ENCODE results near the gene AAGAB. TPM values are rescaled to one million over a fixed set of nuclear protein-coding genes. Genes with fewer than 3 reads are reported as not detected.
A peak's percentile ranks its signal among the peaks of the same experiment; 100 is the strongest.
"Not testable (repeated sequence)": the region's sequence is repeated elsewhere in the genome, so short reads cannot be mapped to it uniquely, and the experiment has no call there.

AAGAB gene
- total RNA-seq, 1 donor from 2014 or later: 35.8 TPM

DNA sequence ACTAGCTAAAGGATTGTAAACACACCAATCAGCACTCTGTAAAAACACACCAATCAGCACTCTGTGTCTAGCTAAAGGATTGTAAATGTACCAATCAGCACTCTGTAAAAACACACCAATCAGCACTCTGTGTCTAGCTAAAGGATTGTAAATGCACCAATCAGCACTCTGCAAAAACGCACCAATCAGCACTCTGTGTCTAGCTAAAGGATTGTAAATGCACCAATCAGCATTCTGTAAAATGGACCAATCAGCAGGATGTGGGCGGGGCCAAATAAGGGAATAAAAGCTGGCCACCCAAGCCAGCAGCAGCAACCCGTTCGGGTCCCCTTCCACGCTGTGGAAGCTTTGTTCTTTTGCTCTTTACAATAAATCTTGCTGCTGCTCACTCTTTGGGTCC is 7.9 kb downstream of the AAGAB start:
- Mint-ChIP-seq H3K4me1 (ENCODE audit: low read depth) (peaks cover 39% of the 10 kb centered on the region), H3K36me3 (ENCODE audit: low read depth) (peaks cover 59% of the 10 kb centered on the region)
- intact Hi-C loops (cut with micrococcal nuclease); H3K4me3 Mint-ChIP-seq (ENCODE audit: low read depth); H3K9me3 Mint-ChIP-seq; H3K27ac Mint-ChIP-seq; DNase-seq (ENCODE audit: low spot score); H3K27me3 Mint-ChIP-seq (ENCODE audit: low read depth): not testable (repeated sequence)

DNA sequence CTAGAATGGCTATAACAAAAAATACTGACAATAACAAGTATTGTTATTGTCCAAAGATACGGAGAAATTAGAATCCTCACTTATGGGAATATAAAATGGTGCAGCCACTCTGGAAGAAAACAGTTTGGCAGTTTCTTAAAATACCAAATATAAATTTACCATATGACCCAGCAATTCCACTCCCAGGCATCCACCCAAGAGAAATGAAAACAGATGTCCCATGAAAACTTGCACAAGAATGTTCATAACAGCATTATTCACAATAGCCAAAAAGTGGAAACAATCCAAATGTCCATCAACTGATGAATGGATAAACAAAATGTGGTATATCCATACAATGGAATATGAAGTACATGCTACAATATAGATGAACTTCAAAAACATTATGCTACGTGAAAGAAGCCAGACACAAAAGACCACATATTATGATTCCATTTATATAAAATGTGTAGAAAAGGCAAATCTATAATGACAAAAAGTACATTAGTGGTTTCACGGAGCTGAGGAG is 9.4 kb downstream of the AAGAB start:
- H3K4me3 Mint-ChIP-seq (ENCODE audit: low read depth): no peak overlapping the region
- peaks cover 53% of the 10 kb centered on the region for H3K36me3 Mint-ChIP-seq (ENCODE audit: low read depth)
- no peak overlapping the region for H3K27ac Mint-ChIP-seq
- H3K4me1 Mint-ChIP-seq (ENCODE audit: low read depth): peaks cover 53% of the 10 kb centered on the region
- DNase-seq (ENCODE audit: low spot score): no peak
- H3K27me3 Mint-ChIP-seq (ENCODE audit: low read depth): no peaks in the 10 kb centered on the region
- intact Hi-C loops (cut with micrococcal nuclease): loop anchor here (5.0 kb wide), 2 partner anchors 93 to 208 kb away; no protein-coding TSS in a partner anchor
- H3K9me3 Mint-ChIP-seq: peaks cover 4% of the 10 kb centered on the region

DNA sequence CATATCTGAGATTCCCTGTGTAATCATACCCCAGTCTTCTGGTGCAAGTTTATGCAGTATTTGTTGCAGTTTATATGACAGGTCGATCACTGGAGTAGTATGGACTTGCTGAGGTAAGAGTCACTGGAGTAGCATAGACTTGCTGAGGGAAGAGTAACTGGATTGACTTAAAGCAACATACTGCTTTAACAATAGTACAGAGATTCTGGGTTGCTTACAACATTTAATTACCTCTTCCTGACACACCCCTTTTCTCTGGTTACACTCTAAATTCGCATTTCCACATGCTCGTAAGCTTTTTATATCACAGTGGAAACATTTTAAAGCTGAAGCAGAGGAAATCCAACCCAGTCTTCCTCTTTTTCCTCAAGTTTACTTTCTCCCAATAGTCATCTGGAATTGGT is 11.8 kb downstream of the AAGAB start:
- Mint-ChIP-seq H3K36me3 (ENCODE audit: low read depth) (peaks cover 45% of the 10 kb centered on the region), H3K9me3 (peaks cover 4% of the 10 kb centered on the region), H3K4me1 (ENCODE audit: low read depth) (peaks cover 49% of the 10 kb centered on the region), H3K27ac (no peak overlapping the region), H3K4me3 (ENCODE audit: low read depth) (no peak overlapping the region), H3K27me3 (ENCODE audit: low read depth) (no peaks in the 10 kb centered on the region)
- no peak for DNase-seq (ENCODE audit: low spot score)
- intact Hi-C loops (cut with micrococcal nuclease): loop anchor here (5.0 kb wide), 2 partner anchors 90 to 205 kb away; no protein-coding TSS in a partner anchor

DNA sequence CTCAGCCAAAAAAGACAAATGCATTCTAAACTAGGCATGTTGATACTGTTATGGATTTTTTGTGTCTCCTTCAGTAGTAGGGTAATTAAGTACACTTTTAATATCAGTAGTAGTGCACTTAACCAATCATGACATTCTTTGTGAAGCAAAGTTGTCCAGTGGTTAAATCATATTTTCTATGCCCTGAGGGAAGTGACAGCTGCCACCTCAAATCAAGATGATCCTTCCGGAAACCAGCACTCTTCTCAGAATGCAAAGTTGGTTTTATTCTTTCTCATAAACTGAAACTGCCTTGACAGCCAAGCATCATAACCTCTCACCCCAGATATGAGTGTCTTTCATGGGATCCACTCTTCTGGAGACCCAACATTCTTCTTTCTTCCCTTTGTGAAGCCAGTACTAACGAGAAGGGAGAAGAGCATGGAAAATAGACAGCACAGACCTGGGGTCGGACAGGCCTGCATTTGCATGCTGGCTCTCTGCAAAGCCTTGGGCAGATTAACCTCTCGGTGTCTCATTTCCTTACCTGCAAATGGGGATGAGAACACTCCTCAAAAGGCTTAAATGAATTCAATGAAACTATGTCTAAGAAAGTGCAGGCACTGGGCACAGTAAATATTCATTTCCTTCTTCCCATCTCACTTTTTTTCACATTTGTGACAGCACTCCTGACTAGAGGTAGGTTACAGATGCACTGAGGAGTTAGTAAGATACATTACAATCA is 13.2 kb downstream of the AAGAB start:
- H3K27me3 Mint-ChIP-seq (ENCODE audit: low read depth): no peaks in the 10 kb centered on the region
- H3K36me3 Mint-ChIP-seq (ENCODE audit: low read depth): peaks cover 33% of the 10 kb centered on the region
- H3K27ac Mint-ChIP-seq: peak overlapping the region; percentile 66
- H3K4me3 Mint-ChIP-seq (ENCODE audit: low read depth): peak overlapping the region; percentile 36
- intact Hi-C loops (cut with micrococcal nuclease): loop anchor here (1.0 to 5.0 kb wide), 7 partner anchors 13 to 295 kb away; partner anchors contain the start of genes AAGAB and IQCH
- DNase-seq (ENCODE audit: low spot score): peak; percentile 27
- peaks cover 48% of the 10 kb centered on the region for H3K4me1 Mint-ChIP-seq (ENCODE audit: low read depth)
- H3K9me3 Mint-ChIP-seq: no peaks in the 10 kb centered on the region

DNA sequence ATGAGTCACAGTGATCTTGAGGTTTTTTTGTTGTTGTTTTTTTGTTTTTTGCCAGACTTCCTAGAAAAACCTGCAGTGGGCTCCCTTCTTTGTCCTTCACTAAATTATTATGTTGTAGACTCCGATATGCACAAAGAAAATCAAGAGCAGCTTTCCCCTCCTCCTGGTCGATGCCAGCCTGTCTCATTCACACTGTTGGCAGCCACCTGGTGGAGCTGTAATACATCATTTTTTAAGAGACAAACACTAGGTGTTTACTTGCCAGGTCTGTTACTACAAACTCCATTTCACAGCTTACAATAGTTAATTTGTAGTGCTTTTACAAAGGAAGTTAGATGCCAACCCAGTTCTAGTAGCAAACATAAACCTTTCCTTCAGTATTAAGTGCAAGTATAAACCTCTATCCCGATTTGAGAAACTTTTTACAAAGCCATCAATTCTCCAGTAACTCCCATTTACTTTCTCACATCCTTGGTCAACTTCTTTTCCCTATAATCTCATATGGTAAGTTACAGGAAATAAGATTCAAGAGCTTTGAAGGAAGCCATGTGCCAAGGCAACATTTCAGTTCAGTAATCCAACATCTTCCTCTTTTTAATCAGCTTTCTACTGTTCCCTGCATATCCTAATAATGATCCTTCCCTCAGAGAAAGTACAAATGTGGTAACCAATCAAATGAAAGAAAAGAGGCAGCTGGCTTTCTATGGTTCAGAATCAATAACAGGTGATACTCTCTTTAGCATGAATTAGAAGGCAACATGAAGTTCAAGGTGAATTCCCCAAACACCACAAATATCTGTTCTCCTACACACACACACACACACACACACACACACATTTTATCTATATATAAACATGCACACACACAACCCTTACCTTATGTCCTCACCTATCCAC is 14.0 kb downstream of the AAGAB start:
- peaks cover 45% of the 10 kb centered on the region for H3K4me1 Mint-ChIP-seq (ENCODE audit: low read depth)
- no peaks in the 10 kb centered on the region for H3K9me3 Mint-ChIP-seq
- no peaks in the 10 kb centered on the region for H3K27me3 Mint-ChIP-seq (ENCODE audit: low read depth)
- H3K27ac Mint-ChIP-seq: peak overlapping the region; percentile 66
- peak overlapping the region; percentile 36 for H3K4me3 Mint-ChIP-seq (ENCODE audit: low read depth)
- H3K36me3 Mint-ChIP-seq (ENCODE audit: low read depth): peaks cover 33% of the 10 kb centered on the region
- DNase-seq (ENCODE audit: low spot score): no peak
- intact Hi-C loops (cut with micrococcal nuclease): loop anchor here (1.0 to 5.0 kb wide), 7 partner anchors 14 to 294 kb away; partner anchors contain the start of genes AAGAB and IQCH

DNA sequence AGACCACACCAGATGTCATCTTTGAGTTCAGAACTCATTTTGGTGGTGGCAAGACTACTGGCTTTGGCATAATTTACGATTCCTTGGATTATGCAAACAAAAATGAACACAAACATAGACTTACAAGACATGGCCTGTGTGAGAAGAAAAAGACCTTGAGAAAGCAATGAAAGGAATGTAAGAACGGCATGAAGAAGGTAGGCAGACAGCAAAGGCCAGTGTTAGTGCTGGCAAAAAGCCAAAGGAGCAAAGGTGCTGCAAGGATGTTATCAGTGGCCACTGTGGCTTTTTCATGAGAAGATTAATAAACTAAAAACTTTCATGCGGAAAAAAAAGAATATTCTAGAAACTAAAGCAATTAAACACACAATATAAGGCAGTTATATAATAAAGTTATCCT is 21.9 kb downstream of the AAGAB start:
- H3K4me3 Mint-ChIP-seq (ENCODE audit: low read depth): no peak overlapping the region
- no peaks in the 10 kb centered on the region for H3K27me3 Mint-ChIP-seq (ENCODE audit: low read depth)
- H3K9me3 Mint-ChIP-seq: no peaks in the 10 kb centered on the region
- no peak overlapping the region for H3K27ac Mint-ChIP-seq
- no peak for DNase-seq (ENCODE audit: low spot score)
- H3K36me3 Mint-ChIP-seq (ENCODE audit: low read depth): peaks cover 73% of the 10 kb centered on the region
- intact Hi-C loops (cut with micrococcal nuclease): no loop called here
- H3K4me1 Mint-ChIP-seq (ENCODE audit: low read depth): peaks cover 12% of the 10 kb centered on the region

DNA sequence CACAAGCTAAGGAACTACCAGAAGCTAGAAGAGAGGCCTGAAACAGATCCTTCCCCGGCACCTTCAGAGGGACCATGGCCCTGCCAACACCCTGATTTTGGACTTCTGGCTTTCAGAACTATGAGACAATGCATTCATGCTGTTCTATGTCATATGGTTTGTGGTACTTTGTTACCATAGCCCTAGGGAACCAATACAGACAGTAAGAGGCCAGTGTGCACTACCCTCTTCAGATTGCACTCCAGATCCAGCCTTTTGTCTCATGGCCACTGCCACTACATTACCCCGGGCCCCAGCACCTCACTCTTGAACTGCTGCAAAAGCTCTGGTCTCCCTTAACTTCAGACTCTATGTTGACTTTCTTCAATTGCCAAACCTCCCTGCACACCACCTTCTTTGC is 24.0 kb downstream of the AAGAB start:
- Mint-ChIP-seq H3K36me3 (ENCODE audit: low read depth) (peaks cover 80% of the 10 kb centered on the region), H3K4me3 (ENCODE audit: low read depth) (no peak overlapping the region), H3K27me3 (ENCODE audit: low read depth) (no peaks in the 10 kb centered on the region), H3K9me3 (no peaks in the 10 kb centered on the region), H3K4me1 (ENCODE audit: low read depth) (peaks cover 9% of the 10 kb centered on the region), H3K27ac (no peak overlapping the region)
- no peak for DNase-seq (ENCODE audit: low spot score)
- intact Hi-C loops (cut with micrococcal nuclease): no loop called here

DNA sequence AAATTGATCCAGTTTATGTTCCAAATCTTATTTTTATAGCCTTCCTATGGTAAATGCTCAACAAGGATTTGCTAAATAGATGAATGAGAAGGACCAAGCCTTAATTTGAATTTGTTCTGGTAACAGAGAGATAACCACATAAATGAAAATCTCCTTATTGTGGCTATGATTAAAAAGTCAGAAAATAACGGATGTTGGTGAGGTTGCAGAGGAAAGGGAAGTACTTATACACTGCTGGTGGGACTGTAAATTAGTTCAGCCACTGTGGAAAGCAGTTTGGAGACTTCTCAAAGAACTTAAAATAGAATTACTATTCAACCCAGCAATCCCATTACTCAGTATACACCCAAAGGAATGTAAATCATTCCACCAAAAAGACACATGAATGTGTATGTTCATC is 26.2 kb downstream of the AAGAB start:
- Mint-ChIP-seq H3K27ac (no peak overlapping the region), H3K27me3 (ENCODE audit: low read depth) (no peaks in the 10 kb centered on the region), H3K4me1 (ENCODE audit: low read depth) (peaks cover 7% of the 10 kb centered on the region), H3K4me3 (ENCODE audit: low read depth) (no peak overlapping the region), H3K36me3 (ENCODE audit: low read depth) (peaks cover 66% of the 10 kb centered on the region), H3K9me3 (no peaks in the 10 kb centered on the region)
- no peak for DNase-seq (ENCODE audit: low spot score)
- intact Hi-C loops (cut with micrococcal nuclease): no loop called here

DNA sequence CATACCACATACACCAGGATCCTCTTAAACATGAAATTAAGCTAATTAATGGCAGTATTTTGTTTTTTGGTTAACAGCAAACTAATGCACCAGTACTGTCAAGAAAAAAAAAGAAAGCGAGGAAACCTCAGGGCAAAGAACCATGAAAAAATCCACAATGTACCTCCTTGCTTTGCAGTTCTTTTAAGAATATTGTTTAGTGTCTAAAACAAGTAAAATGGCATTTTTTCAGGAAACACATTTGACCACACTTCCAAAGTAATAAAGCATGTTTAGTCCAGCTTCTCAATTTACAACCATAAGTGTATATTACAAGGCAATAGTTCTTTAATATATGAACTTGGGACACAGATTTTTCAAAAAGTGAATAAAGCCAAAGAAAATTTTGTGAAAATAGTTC is 26.6 kb downstream of the AAGAB start:
- Mint-ChIP-seq H3K9me3 (no peaks in the 10 kb centered on the region), H3K4me1 (ENCODE audit: low read depth) (peaks cover 7% of the 10 kb centered on the region), H3K4me3 (ENCODE audit: low read depth) (no peak overlapping the region), H3K27me3 (ENCODE audit: low read depth) (no peaks in the 10 kb centered on the region), H3K27ac (no peak overlapping the region), H3K36me3 (ENCODE audit: low read depth) (peaks cover 61% of the 10 kb centered on the region)
- DNase-seq (ENCODE audit: low spot score): no peak
- intact Hi-C loops (cut with micrococcal nuclease): no loop called here

DNA sequence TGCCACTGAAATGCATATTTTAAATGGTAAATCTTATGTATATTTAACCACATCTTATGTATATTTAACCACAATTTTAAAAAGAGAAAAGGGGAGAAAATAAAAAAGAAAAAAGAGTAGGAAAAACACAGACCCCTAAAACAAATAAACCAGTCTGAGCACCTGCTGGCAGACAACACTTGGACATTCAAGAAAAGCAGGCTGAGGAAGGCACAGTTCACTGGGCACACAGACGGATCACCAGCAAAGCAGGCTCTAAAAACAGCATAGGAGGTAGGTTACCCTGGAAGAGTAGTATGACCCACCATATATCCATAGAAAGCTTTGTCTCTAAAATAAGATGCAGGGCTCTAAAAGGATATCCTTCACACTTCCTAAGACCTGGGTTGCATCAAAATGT is 27.0 kb downstream of the AAGAB start:
- Mint-ChIP-seq H3K4me3 (ENCODE audit: low read depth) (no peak overlapping the region), H3K36me3 (ENCODE audit: low read depth) (peaks cover 57% of the 10 kb centered on the region), H3K4me1 (ENCODE audit: low read depth) (peaks cover 7% of the 10 kb centered on the region), H3K27ac (no peak overlapping the region), H3K9me3 (no peaks in the 10 kb centered on the region), H3K27me3 (ENCODE audit: low read depth) (no peaks in the 10 kb centered on the region)
- no peak for DNase-seq (ENCODE audit: low spot score)
- intact Hi-C loops (cut with micrococcal nuclease): no loop called here

DNA sequence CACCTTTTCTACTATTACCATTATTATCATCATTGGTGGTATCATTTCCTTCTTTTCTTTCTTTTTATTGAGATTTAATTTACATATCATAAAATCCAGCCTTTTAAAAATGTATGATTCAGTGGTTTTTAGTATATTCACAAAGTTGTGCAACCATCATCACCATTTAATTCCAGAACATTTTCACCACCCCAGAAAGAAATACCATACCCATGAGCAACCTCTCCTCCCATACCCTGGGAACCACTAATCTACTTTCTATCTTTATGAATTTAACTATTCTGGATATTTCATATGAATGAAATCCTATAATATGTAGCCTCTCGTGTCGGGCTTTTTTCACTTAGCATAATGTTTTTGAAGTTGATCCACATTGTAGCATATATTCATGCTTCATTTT is 29.1 kb downstream of the AAGAB start:
- Mint-ChIP-seq H3K4me3 (ENCODE audit: low read depth) (no peak overlapping the region), H3K27ac (no peak overlapping the region), H3K4me1 (ENCODE audit: low read depth) (peaks cover 7% of the 10 kb centered on the region), H3K27me3 (ENCODE audit: low read depth) (no peaks in the 10 kb centered on the region), H3K9me3 (no peaks in the 10 kb centered on the region), H3K36me3 (ENCODE audit: low read depth) (peaks cover 44% of the 10 kb centered on the region)
- intact Hi-C loops (cut with micrococcal nuclease): no loop called here
- DNase-seq (ENCODE audit: low spot score): no peak

DNA sequence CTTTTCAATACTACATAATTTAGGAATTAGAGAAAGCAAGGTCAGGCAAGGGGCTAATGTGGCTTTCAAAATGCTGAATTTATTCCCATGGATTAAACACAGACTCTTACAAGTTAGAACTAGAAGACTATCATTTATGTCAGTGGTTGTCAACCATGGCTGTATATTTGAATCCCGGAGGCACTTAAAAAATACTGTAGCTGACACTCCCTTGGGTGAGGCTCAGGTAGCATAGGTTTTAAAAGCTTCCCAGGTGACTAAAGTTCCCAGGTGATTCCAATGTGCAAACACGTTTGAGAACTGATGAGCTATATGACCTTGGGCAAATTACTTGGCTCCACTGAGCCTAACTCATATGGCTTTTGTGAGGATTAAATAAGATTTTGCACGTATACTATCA is 29.6 kb downstream of the AAGAB start:
- no peaks in the 10 kb centered on the region for H3K27me3 Mint-ChIP-seq (ENCODE audit: low read depth)
- H3K4me1 Mint-ChIP-seq (ENCODE audit: low read depth): peaks cover 7% of the 10 kb centered on the region
- intact Hi-C loops (cut with micrococcal nuclease): no loop called here
- H3K36me3 Mint-ChIP-seq (ENCODE audit: low read depth): peaks cover 43% of the 10 kb centered on the region
- H3K4me3 Mint-ChIP-seq (ENCODE audit: low read depth): no peak overlapping the region
- DNase-seq (ENCODE audit: low spot score): no peak
- no peaks in the 10 kb centered on the region for H3K9me3 Mint-ChIP-seq
- no peak overlapping the region for H3K27ac Mint-ChIP-seq

DNA sequence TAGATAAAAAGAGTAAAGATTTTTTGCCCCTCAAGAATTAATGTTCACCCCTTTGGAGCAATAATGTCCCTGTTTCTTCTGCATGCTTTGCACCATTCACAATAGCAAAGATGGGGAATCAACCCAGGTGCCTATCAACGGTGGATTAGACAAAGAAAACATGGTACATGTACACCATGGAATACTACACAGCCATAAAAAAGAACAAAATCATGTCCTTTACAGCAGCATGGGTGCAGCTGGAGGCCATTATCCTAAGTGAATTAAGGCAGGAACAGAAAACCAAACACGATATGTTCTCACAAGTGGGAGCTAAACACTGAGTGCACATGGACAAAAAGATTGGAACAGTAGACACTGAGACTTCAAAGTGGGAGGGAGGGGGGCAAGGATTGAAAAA is 35.2 kb downstream of the AAGAB start:
- Mint-ChIP-seq H3K27me3 (ENCODE audit: low read depth) (no peaks in the 10 kb centered on the region), H3K27ac (no peak overlapping the region), H3K4me1 (ENCODE audit: low read depth) (peaks cover 10% of the 10 kb centered on the region), H3K4me3 (ENCODE audit: low read depth) (no peak overlapping the region), H3K36me3 (ENCODE audit: low read depth) (peaks cover 34% of the 10 kb centered on the region), H3K9me3 (no peaks in the 10 kb centered on the region)
- no peak for DNase-seq (ENCODE audit: low spot score)
- intact Hi-C loops (cut with micrococcal nuclease): no loop called here
